ENCODE measurements around the gene REV1.
"Not testable (repeated sequence)": the region's sequence is repeated elsewhere in the genome, so short reads cannot be mapped to it uniquely, and the experiment has no call there.

Gene REV1

DNA sequence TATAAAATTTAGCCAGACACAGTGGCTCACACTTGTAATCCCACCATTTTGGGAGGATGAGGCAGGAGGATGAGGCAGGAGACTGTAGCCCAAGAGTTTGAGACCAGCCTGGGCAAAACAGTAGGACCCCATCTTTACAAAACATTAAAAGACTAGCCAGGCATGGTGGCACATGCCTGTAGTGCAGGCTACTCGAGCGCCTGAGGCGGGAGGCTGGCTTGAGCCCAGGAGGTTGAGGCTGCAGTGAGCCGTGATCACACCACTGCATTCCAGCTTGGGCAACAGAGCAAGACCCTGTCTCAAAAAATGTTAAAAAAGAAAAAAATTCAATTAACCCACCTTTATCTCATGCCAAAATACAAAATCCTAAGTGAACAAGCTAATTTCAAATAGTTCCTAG lies 4.0 kb downstream of the REV1 start:
- no peak for DNase-seq

DNA sequence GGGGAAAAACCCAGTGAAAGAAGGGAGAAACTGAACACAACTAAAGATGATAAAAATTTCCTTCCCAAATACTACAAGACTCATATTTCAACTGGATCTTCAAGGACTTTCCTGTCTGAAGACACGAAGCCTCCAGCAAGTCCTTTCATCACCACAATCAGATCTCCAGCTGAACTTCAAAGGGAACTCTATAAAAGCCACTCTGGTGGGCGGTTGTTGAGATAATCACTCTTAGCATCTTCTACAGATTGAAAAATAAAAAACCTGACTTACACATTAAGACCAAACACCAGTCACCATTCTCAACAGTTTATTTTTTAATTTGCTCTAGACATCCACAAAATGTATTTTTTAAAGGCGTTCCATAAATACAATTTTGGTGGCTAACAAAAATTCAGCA lies 4.4 kb downstream of the REV1 start:
- no peak for DNase-seq

DNA sequence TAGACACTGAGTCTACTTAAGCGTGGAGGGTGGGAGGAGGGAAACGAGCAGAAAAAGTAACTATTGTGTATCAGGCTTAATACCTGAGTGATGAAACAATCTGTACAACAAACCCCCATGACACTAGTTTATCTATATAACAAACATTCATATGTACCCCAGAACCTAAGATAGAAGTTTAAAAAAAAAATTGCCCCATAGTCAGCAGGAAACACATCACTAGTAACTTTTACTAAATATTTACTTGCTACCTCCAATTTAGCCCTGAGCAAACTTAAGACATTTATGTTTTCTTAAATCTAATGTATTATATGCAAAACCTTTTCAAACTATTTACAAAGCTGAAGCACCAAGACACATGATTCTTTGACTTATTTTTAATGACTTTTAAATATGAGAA lies 5.6 kb downstream of the REV1 start:
- no peak for DNase-seq

DNA sequence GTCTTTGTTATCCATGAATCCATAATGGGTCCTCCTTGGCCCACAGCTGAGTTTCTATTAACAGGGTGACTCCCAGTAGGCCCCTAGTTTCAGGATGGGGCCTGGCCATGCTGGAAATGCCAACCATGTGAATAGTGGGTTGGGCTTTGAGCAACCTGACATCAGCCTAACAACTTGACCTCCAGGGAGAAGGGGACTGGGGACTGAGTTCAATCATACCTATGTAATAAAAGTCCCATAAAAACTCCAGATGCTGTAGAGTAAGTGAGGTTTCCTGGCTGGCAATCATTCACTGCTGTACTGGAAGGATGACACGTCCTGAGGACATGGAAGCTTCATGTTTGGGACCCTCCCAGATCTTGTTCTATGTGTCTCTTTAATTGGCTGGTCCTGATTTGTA lies 7.9 kb downstream of the REV1 start:
- DNase-seq = no peak

DNA sequence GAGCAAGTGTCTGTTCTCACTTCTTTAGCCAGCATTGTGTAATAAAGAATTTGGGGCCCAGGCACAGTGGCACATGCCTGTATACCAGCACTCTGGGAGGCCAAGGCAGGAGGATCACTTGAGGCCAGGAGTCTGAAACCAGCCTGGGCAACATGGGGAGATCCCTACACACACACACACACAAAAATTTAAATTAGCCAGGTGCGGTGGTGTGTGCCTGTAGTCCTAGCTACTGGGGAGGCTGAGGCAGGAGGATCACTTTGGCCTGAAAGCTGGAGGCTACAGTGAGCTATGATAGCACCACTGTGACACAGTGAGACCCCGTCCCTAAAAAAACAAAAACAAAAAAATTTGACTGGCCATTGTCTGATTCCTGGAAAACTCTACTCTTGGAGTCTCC lies 8.3 kb downstream of the REV1 start:
- DNase-seq = no peak

DNA sequence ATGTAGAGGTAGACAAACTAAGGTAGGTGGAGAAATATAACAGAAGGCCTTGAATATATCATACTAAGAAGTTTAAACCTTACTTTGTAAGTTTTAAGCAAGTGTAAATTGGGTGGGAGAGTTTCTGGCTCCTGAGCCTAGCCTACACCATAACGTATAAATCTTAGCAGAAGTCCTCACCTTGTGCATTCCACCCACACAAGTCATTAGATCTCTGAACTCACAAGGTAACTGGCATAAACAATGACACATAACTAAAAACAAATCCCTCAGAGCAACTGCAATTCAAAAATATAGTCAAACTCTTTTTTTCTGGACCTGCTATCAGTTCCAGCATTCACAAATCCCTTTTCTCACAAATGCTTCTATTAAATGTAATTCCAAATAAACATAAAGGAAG lies 9.4 kb downstream of the REV1 start:
- no peak for DNase-seq

DNA sequence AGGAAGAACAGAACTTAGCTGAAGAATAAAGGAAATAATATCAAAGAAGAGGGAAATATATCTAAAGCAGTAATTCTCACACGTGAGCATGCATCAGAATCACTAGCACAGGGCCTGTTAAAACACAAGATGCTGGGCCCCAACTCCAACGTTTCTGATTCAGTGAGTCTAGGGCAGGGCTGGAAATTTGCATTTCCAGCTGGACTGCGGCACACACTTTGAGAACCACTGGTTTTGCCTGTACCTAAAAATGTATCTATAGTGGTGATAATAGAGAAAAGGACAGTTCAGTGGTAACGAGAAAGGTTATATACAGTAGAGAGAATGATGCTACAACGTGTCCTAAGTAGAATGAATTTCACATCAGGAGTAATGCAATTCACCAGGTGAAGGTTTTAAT lies 11.2 kb downstream of the REV1 start:
- no peak for DNase-seq

DNA sequence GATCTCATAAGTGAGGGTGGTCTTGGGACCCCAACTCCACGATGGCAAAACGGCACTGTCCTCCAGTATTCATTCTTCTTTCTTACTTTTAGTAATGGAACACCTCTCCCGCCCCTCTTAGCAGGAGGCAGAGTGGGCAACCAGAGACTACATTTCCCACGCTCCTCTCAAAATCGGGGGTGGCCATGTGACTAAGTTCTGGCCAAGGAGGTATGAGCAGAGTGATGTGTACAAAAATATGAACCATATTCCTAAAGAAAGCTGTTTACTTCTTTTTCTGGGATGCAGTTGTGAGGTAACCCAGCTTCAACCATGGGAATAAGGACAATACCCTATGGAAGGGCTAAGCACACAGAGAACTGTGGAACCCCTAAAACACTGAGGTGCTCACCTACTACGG lies 12.8 kb downstream of the REV1 start:
- no peak for DNase-seq

DNA sequence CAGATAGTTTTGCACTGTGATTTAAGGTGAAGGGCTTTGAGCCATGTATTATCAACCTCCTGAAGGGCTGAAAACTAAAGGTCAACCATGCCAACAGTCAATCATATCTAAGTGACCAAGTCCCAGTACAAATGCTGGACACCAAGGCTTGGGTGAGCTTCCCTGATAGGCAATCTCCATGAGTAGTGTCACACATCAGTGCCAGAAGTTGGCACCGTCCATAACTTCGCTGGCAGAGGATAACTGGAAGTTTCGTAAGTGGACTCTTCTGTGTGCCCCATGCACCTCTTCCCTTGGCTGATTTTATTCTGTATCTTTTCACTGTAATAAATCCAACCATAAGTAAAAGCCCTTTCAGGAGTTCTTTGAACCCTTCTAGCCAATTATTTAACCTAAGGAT lies 13.2 kb downstream of the REV1 start:
- no peak for DNase-seq

DNA sequence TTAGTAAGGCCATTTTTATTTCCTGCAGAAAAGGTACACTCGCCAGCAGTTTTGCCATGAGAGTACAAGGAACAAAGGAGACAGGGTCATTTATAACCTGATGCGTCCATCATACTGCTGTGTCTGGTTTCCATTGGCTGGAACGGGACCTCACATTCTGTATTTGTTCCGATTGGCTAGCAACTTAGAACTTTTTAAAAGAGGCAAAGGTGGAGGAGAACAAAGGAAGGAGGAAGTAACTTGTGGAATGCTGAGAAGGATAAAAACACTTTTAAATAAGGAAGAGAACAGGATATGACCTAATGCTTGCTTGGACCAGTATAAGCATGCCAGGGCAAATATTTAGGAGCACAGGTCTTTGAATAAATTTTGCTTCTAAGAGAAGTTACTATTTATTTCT lies 14.7 kb downstream of the REV1 start:
- not testable (repeated sequence) for DNase-seq

DNA sequence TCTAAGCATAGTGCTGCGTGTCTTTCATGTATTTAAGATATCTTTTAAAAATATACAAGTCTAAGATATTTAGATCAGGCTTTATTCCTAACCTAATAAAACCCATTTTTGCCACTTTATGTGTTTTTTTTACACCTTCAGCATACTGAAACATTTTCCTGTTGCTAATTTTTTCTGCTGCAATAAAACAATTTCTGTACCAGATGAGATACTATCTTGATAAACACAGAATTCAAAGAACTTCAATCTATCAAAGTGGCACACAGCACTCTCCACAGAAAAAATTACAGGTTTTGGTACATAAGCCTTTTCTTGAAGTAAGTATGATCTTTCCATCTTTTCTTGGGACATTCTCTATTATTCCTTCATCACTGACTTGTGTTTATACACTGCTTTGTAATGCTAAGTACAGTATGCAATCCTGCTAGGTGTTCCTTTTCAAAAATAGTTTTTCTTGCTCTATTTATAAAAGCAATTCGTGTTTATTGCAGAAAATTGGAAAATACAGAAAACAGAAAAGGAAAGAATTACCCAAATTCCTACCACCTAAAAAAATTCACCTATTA lies 16.2 kb downstream of the REV1 start:
- no peak for DNase-seq

DNA sequence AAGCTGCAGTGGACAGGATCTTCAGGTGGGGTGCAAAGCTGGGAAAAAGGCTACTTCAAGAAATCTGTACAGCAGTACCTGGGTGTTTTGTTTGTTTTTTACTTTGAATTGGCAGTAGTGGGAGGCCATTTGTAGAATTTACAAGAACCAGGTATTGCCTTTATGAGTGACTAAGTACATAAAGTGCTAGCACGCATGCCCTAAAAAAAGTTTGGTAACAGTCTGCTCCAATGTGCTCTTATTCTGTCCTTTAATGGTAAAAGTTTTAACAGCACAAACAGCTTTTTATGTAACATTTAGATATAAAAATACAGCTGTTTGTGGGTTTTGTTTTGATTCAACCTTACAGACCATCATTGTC lies 17.2 kb downstream of the REV1 start:
- DNase-seq = no peak

DNA sequence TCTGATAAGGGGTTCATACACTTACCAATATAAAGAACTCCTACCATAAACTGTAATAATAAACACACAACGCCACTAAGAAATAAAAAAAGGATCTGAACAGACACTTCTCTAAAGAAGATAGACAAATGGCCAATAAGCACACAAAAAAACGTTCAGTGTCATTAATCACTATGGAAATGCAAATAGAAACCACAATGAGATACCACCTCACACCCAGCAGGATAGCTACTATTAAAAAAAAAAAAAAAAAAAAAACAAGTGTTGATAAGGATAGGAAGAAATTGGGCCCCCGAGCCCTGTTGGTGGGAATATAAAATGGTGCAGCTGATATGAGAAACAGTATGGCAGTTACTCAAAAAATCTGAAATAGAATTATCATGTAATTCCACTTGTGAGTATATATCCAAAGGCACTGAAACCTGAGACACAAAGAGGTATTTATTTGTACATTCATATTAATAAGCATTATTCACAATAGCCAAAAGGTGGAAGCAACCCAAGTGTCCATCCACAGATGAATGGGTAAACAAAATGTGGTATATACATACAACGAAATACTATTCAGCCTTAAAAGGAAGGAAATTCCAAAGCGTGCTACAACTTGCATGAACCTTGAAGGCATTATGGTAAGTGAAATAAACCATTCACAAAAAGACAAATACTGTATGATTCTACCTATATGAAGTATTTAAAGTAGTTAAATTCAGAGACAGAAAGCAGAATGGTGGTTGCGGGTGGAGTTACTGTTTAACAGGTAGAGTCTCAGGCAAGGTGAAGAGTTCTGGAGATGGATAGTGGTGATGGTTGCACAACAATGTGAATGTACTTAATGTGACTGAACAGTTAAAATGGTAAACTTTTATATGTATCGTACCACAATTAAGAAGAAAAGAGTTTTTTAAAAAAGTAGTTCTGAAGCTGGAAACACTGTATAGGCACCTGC lies 17.9 kb downstream of the REV1 start:
- no peak for DNase-seq

DNA sequence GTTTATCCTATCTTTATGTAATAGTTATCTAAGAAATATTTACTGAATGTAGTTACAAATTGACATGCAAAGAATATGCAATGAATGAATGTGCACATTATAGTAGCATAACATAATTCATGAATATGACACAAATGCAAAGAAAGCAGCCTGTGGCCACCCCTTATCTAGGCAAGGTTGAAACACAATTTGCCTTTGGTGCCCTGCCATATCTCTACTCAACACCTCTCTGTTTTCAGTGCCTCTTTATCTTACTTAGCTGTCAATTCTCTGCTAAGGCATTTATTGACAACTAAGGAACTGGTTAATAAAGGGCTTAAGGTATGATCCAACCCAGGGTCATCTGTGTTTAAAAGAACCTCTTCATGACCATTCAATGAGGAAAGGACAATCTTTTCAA lies 18.9 kb downstream of the REV1 start:
- no peak for DNase-seq

DNA sequence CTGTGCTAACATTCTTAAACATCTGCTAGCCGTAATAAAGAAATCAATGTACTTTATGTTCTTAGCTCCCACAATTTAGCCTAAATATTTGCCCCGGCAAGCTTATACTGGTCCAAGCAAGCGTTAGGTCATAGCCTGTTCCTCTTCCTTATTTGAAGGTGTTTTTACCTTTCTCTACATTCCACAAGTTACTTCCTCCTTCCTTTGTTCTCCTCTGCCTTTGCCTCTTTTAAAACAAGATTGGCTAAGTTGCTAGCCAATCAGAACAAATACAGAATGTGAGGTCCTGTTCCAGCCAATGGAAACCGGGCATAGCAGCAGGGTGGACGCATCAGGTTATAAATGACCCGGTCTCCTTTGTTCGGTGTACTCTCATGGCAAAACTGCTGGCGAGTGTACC lies 19.4 kb downstream of the REV1 start:
- DNase-seq = not testable (repeated sequence)

DNA sequence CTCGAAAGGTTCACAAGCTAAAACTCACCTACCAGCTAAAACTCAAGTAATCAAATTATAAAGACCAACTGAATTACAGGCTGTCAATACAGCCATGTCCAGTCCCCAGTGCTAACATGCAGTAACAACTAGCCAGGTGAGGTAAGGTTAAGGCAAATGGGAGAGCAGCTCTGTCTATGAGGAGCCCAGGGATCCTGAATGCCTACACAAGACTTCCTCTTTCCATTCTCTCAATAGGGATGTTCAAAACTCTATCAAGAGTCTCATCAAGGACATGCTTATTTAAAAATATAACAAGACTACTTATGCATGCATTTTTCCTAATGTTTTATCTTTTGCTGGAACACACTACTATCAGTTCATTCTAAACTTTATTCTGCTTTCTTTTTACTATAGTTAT lies 20.4 kb downstream of the REV1 start:
- no peak for DNase-seq

DNA sequence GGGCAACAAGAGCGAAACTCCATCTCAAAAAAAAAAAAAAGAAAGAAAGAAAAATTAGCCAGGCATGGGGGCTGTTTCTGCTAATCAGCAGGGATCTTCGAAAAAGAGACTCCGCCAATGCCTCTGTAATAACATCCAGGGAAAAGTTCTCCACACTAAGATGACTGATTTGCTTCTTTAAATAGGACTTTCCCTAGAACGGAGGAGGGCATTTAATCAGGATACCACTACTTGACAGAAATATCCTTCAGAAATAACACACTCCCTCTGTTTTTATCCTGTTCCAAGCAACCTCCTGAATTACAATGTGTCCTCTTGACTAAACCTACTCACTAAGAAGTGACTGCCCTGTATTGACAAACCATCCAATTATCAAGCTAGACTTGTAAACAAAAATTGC lies 21.7 kb downstream of the REV1 start:
- DNase-seq = no peak

DNA sequence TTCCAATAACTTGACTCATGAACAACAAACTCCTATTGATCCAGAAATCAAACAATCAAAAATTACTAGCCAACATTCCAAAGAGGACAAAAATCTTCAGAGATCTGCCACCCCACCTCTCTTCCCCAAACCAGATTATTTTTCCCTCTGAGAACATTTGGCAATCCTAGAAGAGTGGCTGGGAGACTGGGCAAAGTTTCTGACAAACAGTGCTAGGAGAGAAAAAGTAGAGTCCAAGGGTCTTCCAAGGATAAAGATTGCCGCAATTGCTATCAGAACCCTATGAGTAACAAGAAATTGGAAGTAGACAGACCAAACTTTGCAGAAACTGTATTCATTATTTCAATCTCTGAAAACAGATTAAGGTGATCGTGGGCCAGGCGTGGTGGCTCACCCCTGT lies 22.4 kb downstream of the REV1 start:
- DNase-seq = no peak

DNA sequence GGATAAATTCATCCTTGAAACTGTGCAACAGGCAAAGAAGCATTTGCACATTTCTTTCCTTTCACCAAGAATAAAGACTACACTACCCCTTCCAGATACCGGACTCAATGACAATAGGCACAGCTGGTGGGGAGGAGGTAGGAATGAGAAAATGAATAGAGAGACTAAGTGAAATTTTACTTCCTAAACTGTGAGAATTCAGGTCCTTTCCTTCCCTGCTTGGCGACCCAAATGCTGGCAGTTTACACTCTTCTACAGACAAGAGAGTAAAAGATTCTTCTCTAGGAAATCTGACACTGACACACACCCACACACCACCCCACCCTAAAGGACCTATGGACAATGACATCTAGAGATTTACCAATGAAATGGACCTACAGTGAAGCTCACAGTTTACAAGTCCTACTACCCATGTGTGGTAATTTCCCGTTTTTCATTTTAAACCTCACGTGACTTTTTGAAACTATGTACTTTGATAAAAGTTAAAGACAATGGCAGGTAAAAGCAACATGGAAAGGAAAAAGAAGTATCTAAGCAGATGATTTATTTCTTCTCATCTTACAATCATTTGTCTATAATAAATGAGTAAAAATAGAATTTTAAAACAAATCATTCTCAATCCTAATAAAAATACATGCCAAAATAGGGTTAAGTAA lies 27.9 kb downstream of the REV1 start:
- DNase-seq = no peak

DNA sequence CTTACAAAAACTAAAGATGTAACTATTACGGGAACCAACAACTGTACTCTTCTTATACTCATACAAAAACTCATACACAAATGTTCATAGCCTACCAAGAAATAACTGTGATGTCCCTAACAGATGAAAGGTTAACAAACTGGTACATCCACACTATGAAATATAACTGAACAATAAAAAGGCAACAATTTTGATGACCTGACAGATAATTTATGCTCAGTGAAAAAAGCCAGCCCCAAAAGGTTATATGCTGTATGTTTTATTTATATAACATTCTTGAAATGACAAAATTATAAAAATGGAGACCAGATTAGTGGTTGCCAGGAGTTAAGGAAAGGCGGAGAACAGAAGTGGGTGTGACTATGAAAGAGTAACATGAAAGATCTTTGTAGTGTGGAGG lies 31.3 kb downstream of the REV1 start:
- DNase-seq = no peak

DNA sequence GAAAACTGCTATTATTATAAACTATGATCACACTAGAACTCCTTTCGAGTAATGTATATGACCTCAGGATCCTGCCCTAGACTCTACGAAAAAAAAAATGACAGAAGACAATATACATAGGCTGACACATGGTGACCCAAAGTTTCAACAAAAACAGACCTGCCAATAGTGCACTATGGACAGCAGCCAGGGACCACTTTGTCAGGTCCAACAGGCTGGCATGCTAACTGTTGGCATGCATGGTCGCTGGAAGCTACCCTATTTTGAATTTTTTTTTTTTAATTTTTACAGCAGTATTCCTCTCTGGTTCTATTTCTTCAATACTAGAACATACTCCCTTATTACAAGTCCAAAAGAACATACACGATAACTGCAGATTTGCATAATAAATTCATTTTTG lies 38.1 kb downstream of the REV1 start:
- no peak for DNase-seq

DNA sequence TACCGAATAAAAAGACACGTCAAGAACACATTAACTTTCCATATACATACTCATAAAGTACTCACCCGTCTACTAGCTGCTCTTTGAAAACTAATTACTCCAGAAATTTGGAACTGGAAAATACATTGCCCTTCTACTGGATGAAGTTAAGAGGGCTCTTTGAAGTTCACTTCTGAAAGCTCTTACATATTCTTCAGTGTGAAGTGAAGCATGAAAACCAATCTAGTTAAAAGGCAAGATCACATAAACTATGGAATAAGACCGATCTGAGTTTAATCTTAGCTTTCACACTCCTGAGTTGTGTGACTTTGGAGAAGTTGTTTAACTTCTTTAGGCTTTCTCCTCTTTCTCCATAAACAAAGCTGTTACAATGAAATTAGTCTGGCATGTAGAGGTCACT lies 38.5 kb downstream of the REV1 start:
- no peak for DNase-seq

DNA sequence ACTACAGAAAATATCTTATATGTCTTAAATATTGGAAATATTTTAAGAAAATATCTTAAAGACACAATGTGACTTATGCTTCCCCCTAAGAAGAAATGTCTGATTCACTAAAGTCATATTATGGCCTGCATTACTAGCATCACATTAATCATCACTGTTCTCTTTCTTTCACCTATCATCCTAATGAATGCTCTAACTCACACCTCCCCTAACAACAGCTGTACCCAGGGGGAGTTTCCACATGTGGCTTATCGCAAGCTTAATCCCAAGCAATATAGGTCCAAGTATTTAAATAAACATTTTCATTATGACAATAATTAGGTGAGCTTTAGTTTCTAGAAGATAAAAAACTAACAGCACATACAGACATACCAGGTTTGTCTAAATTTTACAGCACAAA lies 39.6 kb downstream of the REV1 start:
- no peak for DNase-seq

DNA sequence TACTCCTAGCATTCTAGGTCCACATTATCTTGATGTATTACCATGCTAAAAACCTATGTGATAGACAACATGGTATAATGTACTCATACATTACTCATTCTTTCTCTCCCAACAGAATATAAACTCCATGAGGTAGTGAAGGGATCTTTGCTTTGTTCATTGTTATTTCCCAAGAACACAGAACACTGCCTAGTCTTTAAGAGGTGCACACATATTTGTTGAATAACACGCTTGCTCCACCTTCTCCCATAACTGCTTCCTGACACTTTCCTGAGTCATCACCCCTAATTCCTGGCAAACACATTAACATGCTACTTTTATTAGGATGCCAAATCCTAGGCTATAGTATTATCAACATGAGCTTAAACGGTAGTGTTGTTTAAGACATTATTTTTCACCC lies 41.3 kb downstream of the REV1 start:
- DNase-seq = no peak

Measured in activated CD4-positive, alpha-beta T cell treated with anti-CD3 and anti-CD28 coated beads for 48 hours (primary cell).